ENCODE data around the gene CEP57.
A peak's percentile ranks its signal among the peaks of the same experiment; 100 is the strongest.
"Not testable (repeated sequence)": the region's sequence is repeated elsewhere in the genome, so short reads cannot be mapped to it uniquely, and the experiment has no call there.

CEP57 gene

DNA sequence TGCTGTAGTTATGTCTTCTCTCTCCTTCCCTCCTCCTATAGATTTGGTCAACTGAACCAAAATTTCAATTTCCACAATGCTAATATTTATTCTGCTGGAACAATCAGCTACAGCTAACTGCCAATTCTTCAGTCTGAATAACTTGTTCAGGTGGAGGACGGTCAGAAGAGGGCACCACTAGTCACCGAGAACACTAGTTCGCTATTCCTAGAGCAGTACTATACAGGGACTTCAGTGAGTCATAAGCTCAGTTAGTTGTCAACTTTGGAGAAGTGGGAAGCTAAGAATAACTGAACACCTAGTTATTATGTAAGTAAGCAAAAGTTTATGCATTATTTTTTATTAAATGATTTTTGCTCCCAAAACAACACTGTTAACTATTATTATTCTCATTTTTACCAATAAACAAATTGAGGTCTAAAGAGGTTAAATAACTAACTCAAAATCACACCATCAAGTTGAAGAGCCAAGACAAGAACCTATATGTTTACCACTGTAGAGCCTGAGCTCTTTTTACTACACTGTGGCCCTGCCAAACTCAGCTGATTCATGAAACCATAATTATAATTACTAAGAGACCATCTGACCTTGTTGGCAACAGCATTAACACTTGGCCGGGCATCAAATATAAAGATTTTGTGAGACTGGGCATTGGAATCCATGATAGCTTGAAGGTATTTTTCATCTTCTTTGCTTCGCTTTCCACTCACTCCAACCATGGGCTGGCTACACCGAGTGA is 59.0 kb downstream of the CEP57 start:
- peak; percentile 6 for DNase-seq (ENCODE audit: low read depth, low spot score)
- H3K4me3 ChIP-seq (ENCODE audit: low read length) = no peak overlapping the region

GRCh38 chr11:95850137-95850536 is 59.8 kb downstream of the CEP57 start:
- no peak for DNase-seq (ENCODE audit: low read depth, low spot score)
- no peak overlapping the region for H3K4me3 ChIP-seq (ENCODE audit: low read length)

DNA sequence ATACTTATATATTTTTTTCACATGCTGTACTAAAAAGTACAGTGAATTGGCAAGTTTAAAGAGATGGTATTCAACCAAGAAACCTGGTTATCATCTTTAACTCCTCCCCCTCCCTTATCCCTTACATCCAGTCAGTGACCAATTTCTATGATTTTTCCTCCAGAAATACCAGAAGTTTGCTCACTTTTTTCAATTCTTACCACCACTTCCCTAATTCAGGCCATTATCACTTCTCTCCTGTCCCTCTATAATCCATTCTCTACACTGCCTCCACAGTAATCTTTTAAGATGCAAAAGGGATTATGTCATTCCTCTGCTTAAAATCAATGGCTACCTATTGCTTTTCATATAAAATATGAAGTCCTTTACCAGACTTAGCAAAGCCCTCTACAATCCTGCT is 62.8 kb downstream of the CEP57 start:
- H3K4me3 ChIP-seq (ENCODE audit: low read length) = no peak overlapping the region
- no peak for DNase-seq (ENCODE audit: low read depth, low spot score)

DNA sequence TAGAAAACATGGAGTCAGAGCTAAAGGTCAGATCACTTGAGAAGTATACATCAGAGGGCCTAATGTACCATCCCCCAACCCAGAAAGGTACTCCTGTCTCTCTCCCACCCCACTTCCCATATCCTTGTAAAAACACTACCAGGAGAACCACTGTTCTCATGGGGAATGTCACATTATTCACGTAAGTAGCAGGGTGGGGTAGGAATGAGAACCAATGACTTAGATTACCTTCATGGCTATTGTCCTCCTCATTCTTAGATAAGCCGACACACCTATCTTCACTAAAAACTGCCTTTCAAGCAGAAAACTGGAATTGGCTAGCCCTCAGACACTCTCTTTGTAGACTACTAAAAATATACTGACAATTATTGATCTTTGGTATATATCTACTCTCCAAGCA is 63.6 kb downstream of the CEP57 start:
- DNase-seq (ENCODE audit: low read depth, low spot score) = no peak
- H3K4me3 ChIP-seq (ENCODE audit: low read length) = no peak overlapping the region

- not testable (repeated sequence) for H3K4me3 ChIP-seq (ENCODE audit: low read length); DNase-seq (ENCODE audit: low read depth, low spot score)
These were observed 64.1 kb downstream of the CEP57 start for GRCh38 chr11:95854362-95854761.

DNA sequence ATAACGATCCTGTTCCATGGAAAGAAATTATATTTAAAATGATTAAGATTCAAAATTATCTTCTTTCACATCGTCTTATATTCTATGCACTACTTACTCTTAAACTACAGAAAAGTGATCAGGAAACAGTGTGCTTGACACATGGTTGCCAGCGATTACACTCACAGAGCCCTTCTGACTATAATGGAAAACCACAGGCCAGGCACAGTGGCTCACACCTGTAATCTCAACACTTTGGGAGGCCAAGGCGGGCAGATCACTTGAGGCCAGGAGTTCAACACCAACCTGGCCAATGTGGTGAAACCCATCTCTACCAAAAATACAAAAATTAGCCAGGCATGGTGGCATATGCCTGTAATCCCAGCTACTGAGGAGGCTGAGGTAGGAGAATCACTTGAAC is 69.7 kb downstream of the CEP57 start:
- not testable (repeated sequence) for H3K4me3 ChIP-seq (ENCODE audit: low read length)

DNA sequence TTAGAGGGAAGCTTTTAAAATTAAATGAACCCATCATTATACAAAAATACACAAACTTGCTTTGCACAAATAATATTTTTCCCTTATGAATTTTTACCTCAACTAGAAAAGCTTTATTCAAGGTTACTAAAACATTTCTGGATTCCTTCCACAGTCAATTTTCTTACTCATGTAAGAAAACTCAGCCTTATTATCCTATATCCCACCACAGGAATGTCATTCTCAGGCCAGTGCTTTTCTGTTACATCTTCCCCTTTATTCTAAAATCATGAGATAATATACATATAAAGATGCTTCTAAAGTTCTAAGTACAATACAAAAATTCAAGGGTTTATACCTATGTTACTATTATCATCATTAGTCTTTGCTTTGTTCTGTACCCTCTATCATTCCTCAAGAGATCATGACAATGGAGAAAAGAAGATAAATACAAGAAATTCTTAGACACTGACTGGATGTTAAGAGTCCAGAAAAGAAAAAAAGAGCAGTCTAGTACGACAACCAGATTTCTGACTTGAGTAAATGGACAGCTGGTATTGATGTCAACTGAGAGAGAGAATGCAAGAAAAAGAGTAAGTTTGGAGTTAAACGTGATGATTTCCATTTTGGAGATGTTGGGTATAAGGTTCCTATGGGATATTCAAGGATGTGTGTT is 73.3 kb downstream of the CEP57 start:
- DNase-seq (ENCODE audit: low read depth, low spot score) = no peak
- no peak overlapping the region for H3K4me3 ChIP-seq (ENCODE audit: low read length)

More for the DNA sequence above, 69.7 kb downstream of the CEP57 start:
- DNase-seq (ENCODE audit: low read depth, low spot score) = not testable (repeated sequence)

- no peak for DNase-seq (ENCODE audit: low read depth, low spot score)
- no peak overlapping the region for H3K4me3 ChIP-seq (ENCODE audit: low read length)
These were observed 76.8 kb downstream of the CEP57 start for GRCh38 chr11:95867105-95867504.

GRCh38 chr11:95870877-95871276 is 80.6 kb downstream of the CEP57 start:
- H3K4me3 ChIP-seq (ENCODE audit: low read length); DNase-seq (ENCODE audit: low read depth, low spot score): not testable (repeated sequence)

GRCh38 chr11:95877291-95877690 is 87.0 kb downstream of the CEP57 start:
- DNase-seq (ENCODE audit: low read depth, low spot score) = no peak
- H3K4me3 ChIP-seq (ENCODE audit: low read length) = no peak overlapping the region
